GM21529 (cell line): Measurements from ENCODE around the gene LBX1.

ENCODE experiments used
- ATAC-seq: cut with Tn5 transposase; IDR thresholded peaks from one replicate; pipeline ENCODE4 v1.9.1; 2021; ENCODE audit not compliant: unreplicated experiment

Gene LBX1

DNA sequence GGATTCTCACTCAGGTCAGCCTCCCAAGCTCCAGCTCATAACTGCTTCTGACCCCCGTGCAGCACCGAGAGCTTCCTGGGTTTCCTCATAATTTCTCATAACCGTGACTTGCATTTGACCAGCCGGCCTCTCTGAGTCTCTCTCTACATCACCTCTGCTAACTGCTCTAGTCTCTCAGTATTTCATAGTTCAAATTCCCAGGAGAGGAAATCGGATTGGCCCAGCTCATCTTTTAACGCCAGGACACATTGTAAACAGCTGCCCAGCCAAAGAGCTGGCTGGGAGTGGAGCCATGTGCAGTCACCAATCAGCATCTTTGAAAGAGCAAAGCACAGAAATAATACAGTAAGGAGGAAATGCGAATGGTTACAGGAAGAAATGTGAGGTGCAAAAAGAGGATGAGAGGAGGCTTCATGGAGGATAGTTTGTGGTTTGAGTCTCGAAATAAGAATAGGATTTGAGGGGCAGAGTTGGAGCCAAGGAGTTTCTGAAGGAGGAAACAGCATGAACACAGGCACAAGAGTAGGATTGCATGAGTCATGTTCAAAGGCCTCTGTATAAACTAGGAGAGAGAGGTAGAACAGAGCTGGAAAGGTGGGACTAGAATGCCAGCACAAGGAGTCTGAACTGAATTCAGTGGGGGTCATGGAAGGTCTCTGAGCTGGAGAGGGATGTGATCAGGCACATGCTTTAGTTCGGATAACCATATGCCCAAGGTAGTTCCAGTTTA lies 15.2 kb upstream of the LBX1 start:
- ATAC-seq, result no peak

DNA sequence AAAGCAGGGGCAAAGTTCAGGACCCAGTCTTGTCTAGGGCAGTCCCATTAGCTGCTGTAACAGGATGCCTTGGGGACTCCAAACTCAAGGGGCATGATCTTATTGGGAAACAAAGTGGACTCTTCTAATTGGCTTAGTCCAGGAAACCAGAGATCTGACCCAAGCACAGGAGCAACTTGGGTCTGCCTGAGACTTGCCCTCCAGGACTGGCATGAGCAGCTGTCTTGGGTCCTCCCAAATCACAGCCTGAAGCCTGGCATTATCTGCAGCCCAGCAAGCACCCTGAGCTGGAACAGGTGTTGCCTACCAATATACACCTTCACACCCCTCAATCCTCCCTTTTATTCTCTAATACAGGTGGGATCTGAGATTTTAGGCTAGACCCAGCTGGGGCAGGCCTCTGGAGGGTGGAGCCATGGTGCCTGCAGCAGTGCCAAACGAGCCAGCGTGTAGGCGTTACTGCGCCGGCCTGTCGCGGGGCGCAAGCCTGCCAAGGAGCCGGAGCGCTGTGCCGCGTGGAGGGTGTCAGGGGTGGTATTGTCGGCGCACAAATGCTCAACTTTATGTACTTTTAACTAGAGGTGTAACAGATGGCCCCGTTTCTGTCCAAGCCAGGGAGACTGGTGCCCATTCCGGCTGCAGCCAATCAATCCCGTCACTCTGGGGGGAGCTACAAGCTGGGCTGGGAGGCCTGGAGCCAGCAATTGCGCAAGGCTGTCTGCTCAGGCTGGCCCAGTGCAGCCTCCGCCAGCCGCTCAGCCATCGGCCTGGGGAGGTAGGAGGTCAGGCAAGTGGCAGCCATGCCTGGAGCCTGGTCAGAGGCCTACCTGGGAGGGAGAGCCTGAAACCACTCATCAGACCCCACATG lies 12.8 kb upstream of the LBX1 start:
- no peak for ATAC-seq

DNA sequence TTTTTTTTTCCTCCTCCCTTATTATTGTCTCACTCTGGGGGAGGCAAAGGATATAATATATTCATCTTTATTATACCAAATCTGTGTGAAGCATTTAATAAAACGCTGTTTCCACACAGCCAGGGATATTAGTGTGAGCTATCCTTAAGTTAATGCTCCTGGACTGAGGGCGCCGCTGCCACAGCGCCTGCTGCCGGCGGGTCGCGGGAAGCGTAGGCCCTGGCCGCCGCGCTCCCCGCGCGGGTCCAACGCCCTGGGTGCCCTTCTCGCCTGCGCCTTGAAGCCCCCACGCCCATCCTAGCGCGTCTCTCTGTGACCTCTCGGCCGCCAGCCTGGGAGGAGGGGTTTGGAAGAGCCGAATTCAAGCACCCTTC lies 9.5 kb upstream of the LBX1 start:
- no peak for ATAC-seq

DNA sequence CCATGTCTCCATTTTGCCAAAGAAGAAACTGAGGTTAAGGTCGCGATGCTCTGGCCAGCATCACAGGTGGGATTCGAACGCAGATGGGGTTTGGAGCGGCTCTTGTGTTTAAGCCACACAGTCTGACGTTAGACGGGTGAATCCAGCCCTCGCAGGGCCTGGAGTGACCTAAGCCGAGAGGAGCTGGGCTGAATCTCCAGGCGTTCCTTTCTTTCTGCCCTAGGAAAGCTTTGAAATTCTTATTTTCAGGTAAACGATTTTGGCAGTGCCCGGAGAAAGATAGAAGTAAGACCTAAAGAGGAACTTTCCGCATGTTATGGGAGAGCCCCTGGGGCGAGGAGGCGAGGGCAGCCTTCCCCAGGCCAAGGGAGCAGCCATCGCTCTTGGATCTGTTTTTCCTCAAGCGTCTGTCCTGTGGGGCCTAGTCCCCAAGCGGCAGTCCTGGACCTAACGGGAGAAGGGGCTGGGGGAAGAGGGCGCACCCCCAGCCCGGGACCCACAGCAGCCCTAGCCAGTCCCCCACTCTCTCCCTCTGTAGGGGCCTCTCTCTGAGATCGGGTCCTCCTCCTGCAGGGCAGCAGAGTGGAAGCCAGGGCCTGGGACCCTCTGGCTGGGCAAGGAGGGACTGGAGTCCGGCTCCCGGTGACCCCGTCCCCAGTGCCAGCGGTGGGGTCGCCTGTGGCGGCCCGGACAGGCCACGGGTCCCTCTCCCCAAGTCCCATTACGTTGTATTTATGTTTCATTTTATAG lies 8.9 kb upstream of the LBX1 start:
- no peak for ATAC-seq

DNA sequence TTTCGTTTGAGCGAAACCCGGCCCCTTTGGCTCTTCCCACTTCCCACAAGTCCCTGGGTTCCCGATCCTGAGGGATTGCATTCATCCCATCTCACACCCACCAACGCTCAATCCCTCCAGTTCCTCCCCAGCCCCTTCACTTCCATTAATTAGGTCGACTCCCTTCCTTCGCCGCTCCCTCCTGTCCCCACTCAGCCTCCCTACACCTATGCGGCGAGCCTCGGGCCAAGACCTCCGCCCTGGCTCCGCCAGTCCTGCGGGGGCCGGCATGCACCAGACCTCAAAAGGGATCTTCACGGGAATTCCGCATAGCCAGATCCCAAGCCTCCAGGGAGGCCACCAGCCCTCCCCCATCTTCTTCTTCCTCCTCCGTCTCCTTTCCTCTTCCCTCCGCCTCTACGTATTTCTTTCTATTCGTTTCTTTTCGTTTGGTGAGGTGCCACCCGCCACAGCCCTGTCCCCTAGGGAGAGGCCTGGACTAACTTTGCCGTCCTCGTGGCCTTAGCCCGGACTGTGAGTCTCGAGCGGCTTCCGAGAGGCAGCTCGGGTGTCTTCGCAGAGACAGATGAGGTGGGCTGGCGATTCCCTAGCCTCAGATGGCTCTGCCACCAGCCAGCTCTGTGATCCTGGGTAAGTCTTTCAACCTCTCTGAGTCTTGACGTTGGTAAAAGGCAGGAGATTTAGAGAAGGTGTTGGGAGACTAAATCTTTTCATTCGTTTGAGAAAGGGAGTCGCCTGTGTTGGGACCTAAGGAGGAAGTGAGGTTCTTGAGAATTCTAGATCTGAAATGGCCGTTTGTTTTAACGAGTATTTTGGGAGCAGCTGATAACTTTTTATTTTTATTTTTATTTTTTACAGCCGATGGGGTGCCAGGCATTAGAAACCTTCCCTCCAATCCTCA lies 8.1 kb upstream of the LBX1 start:
- ATAC-seq, result no peak

DNA sequence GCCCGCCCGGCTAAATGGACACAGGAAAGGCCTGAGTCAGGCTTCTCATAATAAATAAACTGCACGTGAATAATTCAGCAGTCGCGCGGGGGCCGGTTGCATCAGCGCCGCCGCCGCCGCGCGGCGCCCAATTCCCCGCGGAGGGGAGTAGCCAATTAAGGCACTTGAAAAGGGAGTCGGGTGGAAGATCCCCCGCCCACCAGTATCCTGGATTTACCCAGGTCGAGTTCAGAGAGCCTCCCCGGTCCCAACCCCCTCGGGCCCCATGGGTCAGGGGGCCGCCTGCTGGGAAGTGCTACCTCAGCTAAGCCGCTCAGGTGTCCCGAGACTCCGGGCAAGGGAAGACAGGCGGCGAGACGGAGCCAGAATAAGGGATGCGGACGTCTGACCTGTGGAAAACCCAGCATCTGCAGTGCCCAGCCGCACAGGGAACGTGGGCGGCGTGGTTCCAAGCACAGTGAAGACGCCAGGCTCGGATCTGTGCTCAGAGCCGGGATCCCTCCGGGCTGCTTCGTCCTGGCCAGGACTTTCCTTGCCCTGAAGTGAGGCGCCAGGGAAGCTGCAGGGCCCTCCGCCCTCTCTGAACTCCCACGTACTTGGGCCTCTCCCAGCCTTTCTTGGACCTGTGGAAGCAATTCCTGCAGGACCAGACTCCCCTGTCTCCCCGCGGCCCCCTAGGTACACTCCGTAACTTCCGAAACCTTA lies 7.3 kb upstream of the LBX1 start:
- ATAC-seq, result no peak

DNA sequence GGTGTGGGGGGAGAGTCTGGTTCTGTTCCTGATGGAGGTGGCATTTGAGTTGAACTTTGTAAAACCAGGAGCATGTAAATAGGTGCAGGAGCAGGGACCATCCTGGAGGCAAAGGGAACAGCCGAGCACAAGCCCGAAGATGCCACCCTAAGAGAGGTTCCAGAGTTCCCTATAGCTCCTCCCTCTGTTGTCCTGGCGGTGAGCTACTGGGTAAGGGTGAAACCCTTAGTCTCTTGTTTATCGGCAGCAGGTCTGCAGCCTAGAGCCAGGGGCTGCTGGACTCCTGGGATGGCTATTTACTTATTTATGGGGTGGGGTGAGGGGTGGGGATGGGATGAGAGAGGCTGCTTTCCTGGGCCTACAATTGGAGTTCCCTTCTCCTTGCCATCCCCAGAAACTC lies 6.5 kb upstream of the LBX1 start:
- ATAC-seq, result no peak

DNA sequence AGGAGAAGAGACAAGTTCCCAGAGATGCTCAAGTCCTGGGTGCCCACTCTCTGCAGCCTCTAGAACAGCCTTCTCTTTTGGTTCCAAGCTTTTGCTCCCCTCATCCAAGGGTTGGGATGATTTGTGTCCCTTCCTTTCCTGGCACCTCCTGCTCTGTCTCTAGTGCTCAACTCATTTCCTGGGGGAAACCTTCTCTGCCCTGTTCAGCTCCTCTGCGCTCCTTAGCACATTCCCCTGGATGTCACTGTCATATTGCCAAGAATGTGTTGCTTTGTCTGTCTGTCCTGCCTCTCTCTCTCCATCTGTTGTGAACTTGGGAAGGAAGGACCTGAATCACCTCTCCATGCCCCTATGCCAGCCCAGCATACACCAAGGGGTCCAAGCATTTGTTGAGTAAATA lies 5.1 kb upstream of the LBX1 start:
- no peak for ATAC-seq

DNA sequence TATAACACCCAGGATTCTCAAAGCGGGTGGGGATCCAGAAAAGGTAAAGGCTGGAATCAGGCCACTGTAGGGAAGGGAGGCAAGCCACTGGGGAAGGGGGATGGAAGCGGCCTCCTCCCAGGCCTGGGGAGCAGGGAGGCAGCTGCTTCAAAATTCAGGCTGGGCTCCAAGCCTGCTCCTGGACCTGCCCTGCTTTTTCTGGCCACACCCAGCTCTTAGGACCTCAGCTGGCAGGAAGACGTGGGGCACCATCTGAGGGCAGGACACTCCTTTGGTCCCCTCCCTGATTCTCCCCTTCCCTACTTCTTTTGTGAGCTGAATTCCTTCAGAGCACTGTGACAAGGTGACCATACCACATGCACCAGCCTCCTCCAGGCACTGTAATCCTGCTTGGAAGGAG lies 4.6 kb upstream of the LBX1 start:
- no peak for ATAC-seq

DNA sequence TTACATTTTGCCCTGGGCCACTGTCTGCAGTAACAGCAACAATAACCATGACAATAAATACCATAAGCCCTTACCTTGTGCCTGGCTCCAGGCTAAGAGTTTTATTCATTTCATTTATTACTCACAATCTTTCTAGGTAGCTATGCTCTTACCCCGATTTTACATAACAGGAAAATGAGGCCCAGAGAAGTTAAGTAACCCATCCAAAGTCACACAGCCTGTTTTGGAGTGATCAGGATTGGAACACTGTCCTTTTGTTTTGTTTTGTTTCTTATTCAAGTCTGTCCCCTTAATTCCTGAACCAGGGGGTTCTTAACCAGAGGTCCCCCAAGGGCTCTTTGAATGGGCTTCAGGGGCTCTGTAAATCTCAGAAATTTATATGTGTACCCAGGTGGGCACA lies 4.2 kb upstream of the LBX1 start:
- ATAC-seq, result no peak

DNA sequence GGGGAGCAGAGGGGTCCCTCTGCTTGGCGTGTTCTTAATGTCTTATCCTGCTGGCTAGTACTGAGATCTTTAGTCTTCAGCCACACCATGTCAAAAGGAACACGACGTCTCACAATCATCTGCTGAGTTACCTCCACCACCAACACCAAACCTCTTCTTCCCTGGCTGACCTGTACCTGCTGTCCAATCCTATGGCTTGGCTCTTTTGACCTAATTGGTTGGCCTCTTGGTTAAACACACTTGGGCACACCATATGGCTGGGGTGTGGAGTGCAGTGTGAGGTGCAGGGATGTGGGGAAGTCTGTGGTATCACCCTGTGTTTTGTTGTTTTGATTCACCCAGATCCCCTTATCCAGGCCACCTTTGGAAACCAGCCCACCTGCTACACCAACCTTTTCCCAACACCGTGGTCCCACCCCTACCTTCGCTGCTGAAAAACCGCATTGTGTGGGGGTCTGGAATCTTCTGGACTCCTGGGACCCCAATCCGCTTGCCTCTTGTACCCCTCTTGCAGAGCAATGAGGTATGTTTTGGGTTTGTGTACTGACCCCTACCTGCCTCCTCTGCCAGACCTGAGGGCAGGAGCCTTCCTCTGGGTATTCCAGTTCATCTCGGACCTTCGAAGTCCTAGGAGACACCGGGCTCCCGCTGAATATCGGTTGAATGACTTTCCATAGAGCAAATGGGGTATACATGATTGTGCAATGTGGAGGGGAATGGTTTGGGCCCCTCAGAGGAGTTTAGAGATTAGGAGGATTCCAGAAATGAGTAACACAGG lies 2.8 kb upstream of the LBX1 start:
- no peak for ATAC-seq

DNA sequence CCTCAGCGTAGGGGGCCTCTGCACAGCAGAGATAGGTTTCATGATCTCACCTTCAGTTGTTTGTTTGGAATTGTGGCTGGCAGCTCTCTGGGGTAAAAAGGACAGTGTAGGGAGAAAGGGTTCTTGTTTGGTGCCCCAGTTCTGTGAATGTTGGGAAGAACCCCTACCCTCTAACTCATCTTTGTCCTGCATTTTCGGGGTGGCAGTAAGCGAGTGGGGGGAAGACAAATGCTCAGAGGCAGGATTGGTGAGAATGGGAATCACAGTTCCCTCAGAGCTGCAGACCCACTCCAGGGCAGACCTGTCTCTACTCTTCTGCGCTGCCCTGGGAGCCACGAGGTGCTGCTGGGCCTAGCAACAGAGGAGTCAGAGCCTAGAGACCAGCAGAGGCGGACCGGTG lies 1.8 kb upstream of the LBX1 start:
- ATAC-seq, result no peak

DNA sequence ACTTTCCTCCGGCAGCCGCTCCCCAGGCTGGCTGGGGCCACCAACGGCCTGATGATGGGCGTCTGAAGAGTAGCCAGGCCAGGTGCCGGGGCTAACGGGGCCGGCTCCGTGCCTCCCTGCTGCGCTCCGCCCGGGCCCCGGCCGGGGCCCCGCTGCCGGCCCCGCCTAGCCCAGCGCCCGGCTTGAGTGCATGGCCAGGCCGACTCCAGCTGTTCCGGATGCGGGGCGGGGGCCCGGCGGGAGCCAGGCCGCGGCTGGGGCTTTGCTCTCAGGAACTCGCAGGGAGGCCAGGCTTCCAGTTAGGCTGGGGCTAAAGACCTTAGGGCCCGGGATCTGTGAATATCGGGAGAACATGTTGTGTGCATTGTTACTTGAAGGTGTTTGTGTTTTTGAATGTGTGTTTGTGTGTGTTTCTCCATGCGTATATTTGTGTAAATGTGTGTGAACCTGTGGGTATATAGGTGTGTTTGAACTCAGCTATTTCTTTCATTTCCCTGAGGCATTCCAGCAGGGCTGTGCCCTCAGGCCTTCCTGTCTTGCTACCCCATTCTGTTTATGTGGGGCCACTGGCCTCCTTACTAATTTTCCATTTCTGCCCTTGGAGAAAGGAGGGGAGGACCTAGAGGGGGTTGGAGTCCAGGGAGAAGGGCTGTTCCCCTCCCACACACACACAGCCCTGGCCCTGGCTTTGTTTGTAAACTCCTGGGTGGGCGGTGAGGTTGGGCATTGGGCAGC lies 1.1 kb upstream of the LBX1 start:
- no peak for ATAC-seq

DNA sequence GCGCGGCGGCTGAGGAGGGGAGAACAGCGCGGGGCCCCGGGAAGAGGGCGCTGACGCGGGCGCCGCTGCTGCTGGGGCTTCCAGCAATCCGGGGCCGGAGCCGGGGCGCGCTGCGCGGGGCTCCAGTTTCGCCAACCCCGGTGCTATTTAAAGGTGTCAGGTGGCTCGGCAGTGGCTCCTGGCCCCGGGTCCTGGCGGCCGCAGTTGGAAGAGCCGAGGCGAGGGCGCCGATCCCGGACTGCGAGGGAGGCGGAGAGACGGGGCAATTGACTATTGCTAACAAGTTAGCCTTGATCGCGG lies 347 bp downstream of the LBX1 start:
- ATAC-seq, result no peak

DNA sequence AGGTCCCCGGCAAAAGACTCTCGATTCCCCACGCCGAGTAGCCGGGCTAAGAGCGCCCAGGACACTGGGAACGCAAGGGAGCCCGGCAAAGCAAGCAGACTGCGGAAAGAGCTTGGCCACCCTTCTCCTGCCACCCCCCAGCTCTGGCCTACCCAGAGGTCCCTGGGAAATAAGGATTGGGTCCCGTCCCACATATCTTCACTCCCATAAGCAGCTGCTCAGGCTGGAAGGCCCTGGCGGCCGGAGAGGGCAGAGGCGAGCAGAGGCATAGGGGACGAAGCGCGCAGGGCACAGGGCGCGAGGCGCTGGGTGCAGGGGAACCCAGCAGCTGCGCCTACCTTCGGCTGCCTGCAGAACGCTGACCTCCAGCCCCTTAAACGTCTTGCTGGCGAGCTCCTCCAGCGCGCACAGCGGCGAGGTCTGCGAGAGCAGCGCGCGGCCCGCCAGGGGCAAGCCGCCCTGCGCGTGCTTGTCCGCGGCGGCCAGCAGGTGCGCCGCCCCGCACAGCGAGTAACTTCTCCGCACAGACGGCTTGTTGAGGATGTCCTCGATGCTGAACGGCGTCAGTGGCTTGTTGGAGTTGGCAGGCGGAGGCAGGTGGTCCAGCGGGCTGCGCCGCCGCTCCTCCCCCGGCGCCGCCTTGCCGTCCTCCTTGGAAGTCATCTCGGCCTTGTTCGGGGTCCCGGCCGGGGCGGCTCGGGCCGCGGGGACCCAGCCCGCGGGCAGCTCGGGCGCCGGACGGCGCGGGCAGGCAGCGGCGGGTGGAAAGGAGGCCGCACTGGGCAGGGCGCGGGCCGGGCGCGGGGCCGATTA lies 904 bp downstream of the LBX1 start:
- ATAC-seq, result no peak

DNA sequence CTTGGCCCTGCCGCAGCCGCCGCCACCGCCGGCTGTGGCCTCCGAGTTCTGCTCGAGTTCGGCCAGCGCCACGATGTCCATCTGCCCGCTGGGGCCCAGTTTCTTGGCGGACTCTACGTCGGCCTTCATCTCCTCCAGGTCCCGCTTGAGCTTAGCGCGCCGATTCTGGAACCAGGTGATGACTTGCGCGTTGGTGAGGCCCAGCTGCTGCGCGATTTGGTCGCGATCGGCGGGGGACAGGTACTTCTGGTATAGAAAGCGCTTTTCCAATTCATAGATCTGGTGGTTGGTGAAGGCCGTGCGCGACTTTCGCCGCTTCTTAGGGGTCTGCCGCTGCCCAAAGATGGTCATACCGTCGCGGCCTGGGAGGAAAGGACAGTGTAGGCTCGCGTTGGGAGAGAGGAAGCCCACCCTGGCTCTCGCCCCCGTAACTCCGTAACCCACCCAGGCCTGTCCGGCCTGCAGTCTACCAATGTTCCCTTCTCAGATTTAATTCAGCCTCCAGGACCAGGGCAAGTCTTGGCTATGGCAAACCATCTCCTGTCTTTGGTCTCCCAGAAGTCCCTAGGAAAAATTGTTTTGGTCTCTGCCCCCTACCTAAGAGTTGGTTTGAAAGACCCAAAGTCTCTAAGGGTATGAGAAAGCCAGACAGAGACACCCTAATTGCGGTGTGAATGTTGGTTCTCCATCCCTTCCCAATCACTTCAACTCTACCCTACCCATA lies 1.7 kb downstream of the LBX1 start:
- ATAC-seq, result no peak
